ENCODE results near the gene ATP6V0A1.

ATP6V0A1 gene

GRCh38 chr17:42525221-42525620, 66.5 kb downstream of the ATP6V0A1 start:
- Histone ChIP-seq H3K27me3 (ENCODE audit: insufficient read depth, poor library complexity, severe bottlenecking) (no peaks in the 10 kb centered on the region), H3K4me3 (replicated peaks; ENCODE audit: insufficient read depth, low read length) (no peak overlapping the region), H3K27ac (replicated peaks) (no peak overlapping the region)
- DNase-seq (ENCODE audit: low read depth in 1 of 2, low spot score in 1 of 2), result no peak
- TF ChIP-seq POLR2AphosphoS5 (IDR thresholded peaks at IDR 0.05; ENCODE audit: low read depth) (no peak), SPI1 (IDR thresholded peaks at IDR 0.05; ENCODE audit: borderline replicate concordance, low read depth) (no peak), CTCF (IDR thresholded peaks at IDR 0.05; ENCODE audit: insufficient read depth, low read length) (no peak), GABPA (IDR thresholded peaks at IDR 0.05; ENCODE audit: low read depth) (no peak), REST (IDR thresholded peaks at IDR 0.05; ENCODE audit: insufficient replicate concordance, low read depth) (no peak)

GRCh38 chr17:42526031-42526444, 67.4 kb downstream of the ATP6V0A1 start:
- no peaks in the 10 kb centered on the region for H3K27me3 ChIP-seq (ENCODE audit: insufficient read depth, poor library complexity, severe bottlenecking)
- no peak for DNase-seq (ENCODE audit: low read depth in 1 of 2, low spot score in 1 of 2)
- H3K4me3 ChIP-seq (replicated peaks; ENCODE audit: insufficient read depth, low read length), result no peak overlapping the region
- no peak overlapping the region for H3K27ac ChIP-seq (replicated peaks)
- TF ChIP-seq POLR2AphosphoS5 (IDR thresholded peaks at IDR 0.05; ENCODE audit: low read depth), result no peak
- no peak for TF ChIP-seq CTCF (IDR thresholded peaks at IDR 0.05; ENCODE audit: insufficient read depth, low read length)
- TF ChIP-seq GABPA (IDR thresholded peaks at IDR 0.05; ENCODE audit: low read depth), result no peak
- TF ChIP-seq SPI1 (IDR thresholded peaks at IDR 0.05; ENCODE audit: borderline replicate concordance, low read depth), result no peak
- no peak for TF ChIP-seq REST (IDR thresholded peaks at IDR 0.05; ENCODE audit: insufficient replicate concordance, low read depth)

- DNase-seq (ENCODE audit: low read depth in 1 of 2, low spot score in 1 of 2), result no peak
- Histone ChIP-seq H3K27ac (replicated peaks) (no peak overlapping the region), H3K4me3 (replicated peaks; ENCODE audit: insufficient read depth, low read length) (no peak overlapping the region), H3K27me3 (ENCODE audit: insufficient read depth, poor library complexity, severe bottlenecking) (no peaks in the 10 kb centered on the region)
- TF ChIP-seq SPI1 (IDR thresholded peaks at IDR 0.05; ENCODE audit: borderline replicate concordance, low read depth), result no peak
- TF ChIP-seq GABPA (IDR thresholded peaks at IDR 0.05; ENCODE audit: low read depth), result no peak
- TF ChIP-seq POLR2AphosphoS5 (IDR thresholded peaks at IDR 0.05; ENCODE audit: low read depth), result no peak
- no peak for TF ChIP-seq REST (IDR thresholded peaks at IDR 0.05; ENCODE audit: insufficient replicate concordance, low read depth)
- no peak for TF ChIP-seq CTCF (IDR thresholded peaks at IDR 0.05; ENCODE audit: insufficient read depth, low read length)
These were observed 69.3 kb downstream of the ATP6V0A1 start for GRCh38 chr17:42527932-42528331.
